ENCODE measurements around the gene POU6F2. TPM values are rescaled to one million over a fixed set of nuclear protein-coding genes. Genes with fewer than 3 reads are reported as not detected.

Gene POU6F2
- total RNA-seq, 6 experiments from 2014 or later, result 0.12 to 2.1 (median 0.64) TPM; not detected in 2

DNA sequence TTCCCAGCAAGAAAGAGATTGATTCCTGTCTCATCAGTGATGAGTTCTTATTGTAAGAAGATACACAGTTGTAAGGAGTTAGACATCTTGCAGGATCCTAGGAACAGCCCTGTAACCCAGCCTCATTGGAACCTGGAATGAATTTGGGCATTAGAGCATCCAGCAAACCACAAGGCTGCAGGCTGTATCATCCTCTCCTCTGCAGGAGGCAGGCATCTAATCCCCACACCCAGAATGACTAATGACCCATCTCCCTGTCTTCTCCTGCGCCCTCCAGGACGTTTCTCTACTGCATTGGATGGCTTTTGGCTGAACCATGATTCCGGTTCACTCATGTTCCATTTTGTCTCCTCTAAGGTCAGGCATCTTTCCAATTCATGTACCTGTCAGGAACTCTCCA, 233.9 kb downstream of the POU6F2 start:
- Histone ChIP-seq H3K4me3 (no peak overlapping the region), H3K27ac (no peak overlapping the region), H3K27me3 (no peaks in the 10 kb centered on the region), H3K36me3 (no peaks in the 10 kb centered on the region), H3K9me3 (no peaks in the 10 kb centered on the region), H3K4me1 (no peaks in the 10 kb centered on the region)
- intact Hi-C loops (cut with DNase I), result no loop called here
- TF ChIP-seq, protein P1, sequence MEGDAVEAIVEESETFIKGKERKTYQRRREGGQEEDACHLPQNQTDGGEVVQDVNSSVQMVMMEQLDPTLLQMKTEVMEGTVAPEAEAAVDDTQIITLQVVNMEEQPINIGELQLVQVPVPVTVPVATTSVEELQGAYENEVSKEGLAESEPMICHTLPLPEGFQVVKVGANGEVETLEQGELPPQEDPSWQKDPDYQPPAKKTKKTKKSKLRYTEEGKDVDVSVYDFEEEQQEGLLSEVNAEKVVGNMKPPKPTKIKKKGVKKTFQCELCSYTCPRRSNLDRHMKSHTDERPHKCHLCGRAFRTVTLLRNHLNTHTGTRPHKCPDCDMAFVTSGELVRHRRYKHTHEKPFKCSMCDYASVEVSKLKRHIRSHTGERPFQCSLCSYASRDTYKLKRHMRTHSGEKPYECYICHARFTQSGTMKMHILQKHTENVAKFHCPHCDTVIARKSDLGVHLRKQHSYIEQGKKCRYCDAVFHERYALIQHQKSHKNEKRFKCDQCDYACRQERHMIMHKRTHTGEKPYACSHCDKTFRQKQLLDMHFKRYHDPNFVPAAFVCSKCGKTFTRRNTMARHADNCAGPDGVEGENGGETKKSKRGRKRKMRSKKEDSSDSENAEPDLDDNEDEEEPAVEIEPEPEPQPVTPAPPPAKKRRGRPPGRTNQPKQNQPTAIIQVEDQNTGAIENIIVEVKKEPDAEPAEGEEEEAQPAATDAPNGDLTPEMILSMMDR (IDR thresholded peaks at IDR 0.05), result no peak
- TF ChIP-seq POLR2A (IDR thresholded peaks at IDR 0.05), result no peak
- DNase-seq (no peak), ATAC-seq (no peak)
- WGBS (ENCODE audit: insufficient coverage, low coverage, low lambda C conversion rate, missing lambda C conversion rate), result 46% methylated on average over 2 of the region's 3 CpGs

DNA sequence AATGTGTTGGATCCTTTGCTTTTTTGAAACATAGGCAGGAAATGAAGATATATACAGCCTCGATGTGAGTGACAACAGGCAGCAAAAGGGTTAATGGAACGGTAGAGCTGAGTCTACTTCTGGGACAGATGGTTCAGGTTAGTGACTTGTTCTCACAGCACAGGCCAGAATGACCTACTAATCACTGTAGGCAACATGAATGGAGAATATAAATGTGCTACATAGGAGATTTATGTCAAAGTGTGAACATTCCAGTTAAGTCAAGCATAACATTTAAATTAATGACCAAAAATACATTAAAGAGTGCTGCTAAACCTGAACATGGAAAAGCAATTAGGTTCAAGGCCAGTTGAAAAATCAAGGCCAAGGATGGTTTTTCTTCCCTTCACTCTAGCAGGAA, 235.2 kb downstream of the POU6F2 start:
- TF ChIP-seq, protein P1 (IDR thresholded peaks at IDR 0.05), result no peak
- TF ChIP-seq POLR2A (IDR thresholded peaks at IDR 0.05), result no peak
- Histone ChIP-seq H3K9me3 (no peaks in the 10 kb centered on the region), H3K4me3 (no peak overlapping the region), H3K27ac (no peak overlapping the region), H3K36me3 (no peaks in the 10 kb centered on the region), H3K27me3 (no peaks in the 10 kb centered on the region), H3K4me1 (no peaks in the 10 kb centered on the region)
- no peak for ATAC-seq
- intact Hi-C loops (cut with DNase I), result no loop called here
- DNase-seq, result no peak
- WGBS (ENCODE audit: insufficient coverage, low coverage, low lambda C conversion rate, missing lambda C conversion rate), result 45% methylated on average over 2 of the region's 2 CpGs

DNA sequence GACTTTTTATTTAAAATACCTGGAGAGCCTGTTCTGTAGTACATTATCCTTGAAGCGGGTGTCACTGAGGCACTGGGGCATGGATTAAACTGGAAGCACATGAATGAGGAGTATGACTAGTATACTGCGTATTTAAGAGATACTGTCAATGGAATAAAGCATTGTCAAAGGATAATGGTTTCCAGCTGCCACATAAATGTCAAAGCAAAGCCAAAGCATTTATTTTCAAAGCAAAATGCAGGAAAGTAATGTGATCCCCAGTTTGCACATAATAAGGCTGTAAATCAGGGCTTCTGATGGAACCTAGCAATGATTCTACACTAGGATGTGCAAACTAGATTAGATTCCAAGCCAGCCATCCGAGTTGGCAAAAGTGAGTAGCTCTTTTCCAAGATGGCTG, 240.1 kb downstream of the POU6F2 start:
- intact Hi-C loops (cut with DNase I), result no loop called here

DNA sequence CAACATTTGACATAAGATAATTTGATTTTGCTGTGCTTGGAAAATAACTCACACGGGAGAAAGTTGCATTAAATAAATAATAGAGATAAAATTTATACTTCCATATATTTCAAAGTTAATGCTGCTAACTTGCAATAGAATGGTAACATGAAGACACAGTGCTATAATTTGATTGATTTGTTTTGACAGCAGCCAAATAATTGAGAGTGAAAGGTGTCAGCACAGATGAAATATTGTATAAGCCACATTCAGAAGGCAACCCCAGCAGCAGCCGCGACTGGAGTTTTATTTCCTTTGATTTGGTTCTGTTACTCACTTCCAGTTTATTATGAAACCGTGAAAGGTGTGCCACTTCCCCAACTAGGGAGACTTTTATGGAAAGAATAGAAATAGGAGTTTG, 242.2 kb downstream of the POU6F2 start:
- intact Hi-C loops (cut with DNase I), result no loop called here
- no peak for TF ChIP-seq POLR2A (IDR thresholded peaks at IDR 0.05)
- TF ChIP-seq, protein P1 (IDR thresholded peaks at IDR 0.05), result no peak
- no peak overlapping the region for H3K4me3 ChIP-seq

More for the DNA sequence above, 240.1 kb downstream of the POU6F2 start:
- Histone ChIP-seq H3K27me3 (no peaks in the 10 kb centered on the region), H3K4me1 (no peaks in the 10 kb centered on the region), H3K9me3 (no peaks in the 10 kb centered on the region), H3K36me3 (no peaks in the 10 kb centered on the region), H3K4me3 (no peak overlapping the region), H3K27ac (no peak overlapping the region)
- DNase-seq, result no peak
- ATAC-seq, result no peak
- 75% methylated on average over 3 of the region's 3 CpGs for WGBS (ENCODE audit: insufficient coverage, low coverage, low lambda C conversion rate, missing lambda C conversion rate)
- TF ChIP-seq, protein P1 (IDR thresholded peaks at IDR 0.05), result no peak
- TF ChIP-seq POLR2A (IDR thresholded peaks at IDR 0.05), result no peak

DNA sequence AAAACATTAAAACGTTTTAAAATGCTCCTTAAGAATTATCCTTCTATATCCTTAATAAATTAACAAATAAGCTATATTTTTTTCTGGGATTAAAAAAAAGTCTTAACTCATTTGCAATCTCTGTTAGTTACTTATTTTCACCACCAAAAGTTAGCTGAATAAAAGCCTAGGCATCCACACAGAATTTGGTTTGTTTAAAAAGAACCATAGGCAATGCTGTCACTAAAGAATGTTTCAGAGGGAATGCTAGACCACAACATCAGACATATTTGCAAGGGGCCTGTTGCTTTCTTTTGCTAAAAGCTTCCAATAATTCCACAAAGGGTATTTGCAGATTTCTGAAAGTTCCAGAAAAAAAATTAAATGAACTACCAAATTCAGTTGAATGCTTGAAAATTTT, 244.2 kb downstream of the POU6F2 start:
- H3K36me3 ChIP-seq, result no peaks in the 10 kb centered on the region
- WGBS (ENCODE audit: insufficient coverage, low coverage, low lambda C conversion rate, missing lambda C conversion rate), result 29% methylated on average over 1 of the region's 1 CpG
- no peak overlapping the region for H3K4me3 ChIP-seq
- H3K4me1 ChIP-seq, result no peaks in the 10 kb centered on the region
- H3K27me3 ChIP-seq, result no peaks in the 10 kb centered on the region
- TF ChIP-seq, protein P1 (IDR thresholded peaks at IDR 0.05), result no peak
- no peak for TF ChIP-seq POLR2A (IDR thresholded peaks at IDR 0.05)
- H3K9me3 ChIP-seq, result no peaks in the 10 kb centered on the region
- no peak for ATAC-seq
- DNase-seq, result no peak
- H3K27ac ChIP-seq, result no peak overlapping the region
- intact Hi-C loops (cut with DNase I), result no loop called here

More for the DNA sequence above, 242.2 kb downstream of the POU6F2 start:
- DNase-seq (no peak), ATAC-seq (no peak)
- WGBS (ENCODE audit: insufficient coverage, low coverage, low lambda C conversion rate, missing lambda C conversion rate), result 81% methylated on average over 4 of the region's 4 CpGs
- H3K27ac ChIP-seq, result no peak overlapping the region
- H3K9me3 ChIP-seq, result no peaks in the 10 kb centered on the region
- no peaks in the 10 kb centered on the region for H3K4me1 ChIP-seq
- no peaks in the 10 kb centered on the region for H3K27me3 ChIP-seq
- H3K36me3 ChIP-seq, result no peaks in the 10 kb centered on the region

Measured in right lobe of liver (tissue), 6 donors.